ENCODE measurements around the gene KCNN4.

KCNN4 gene

GRCh38 chr19:43784241-43784980, 3.6 kb upstream of the KCNN4 start:
- Histone ChIP-seq H3K4me3 (no peak overlapping the region), H3K27ac (peak overlapping the region in 1 of 2 donors; percentile 37)
- TF ChIP-seq CTCF (IDR thresholded peaks at IDR 0.05) = no peak
- no peak for DNase-seq (ENCODE audit: low spot score)

DNA sequence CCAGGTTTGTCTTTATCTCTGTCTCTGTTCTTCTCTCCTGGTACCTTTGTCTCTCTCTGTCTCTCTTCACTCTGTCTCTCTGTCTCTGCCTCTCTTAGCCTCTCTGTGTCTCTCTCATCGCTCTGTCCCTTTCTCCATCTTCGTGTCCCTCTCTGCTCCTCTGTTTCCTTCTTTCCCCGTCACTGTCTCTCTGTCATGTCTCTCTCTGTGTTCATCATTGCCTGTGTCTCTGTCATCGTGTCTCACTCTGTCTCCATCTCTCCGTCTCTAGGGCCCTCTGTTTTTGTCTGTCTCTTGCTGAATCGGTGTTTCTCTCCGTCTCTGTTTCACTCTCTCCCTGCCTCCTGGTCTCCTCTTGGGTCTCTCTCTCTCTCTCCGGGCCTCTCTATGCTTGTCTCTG, 2.9 kb upstream of the KCNN4 start:
- DNase-seq (ENCODE audit: low spot score) = no peak
- TF ChIP-seq CTCF (IDR thresholded peaks at IDR 0.05) = no peak
- H3K27ac ChIP-seq = no peak overlapping the region

DNA sequence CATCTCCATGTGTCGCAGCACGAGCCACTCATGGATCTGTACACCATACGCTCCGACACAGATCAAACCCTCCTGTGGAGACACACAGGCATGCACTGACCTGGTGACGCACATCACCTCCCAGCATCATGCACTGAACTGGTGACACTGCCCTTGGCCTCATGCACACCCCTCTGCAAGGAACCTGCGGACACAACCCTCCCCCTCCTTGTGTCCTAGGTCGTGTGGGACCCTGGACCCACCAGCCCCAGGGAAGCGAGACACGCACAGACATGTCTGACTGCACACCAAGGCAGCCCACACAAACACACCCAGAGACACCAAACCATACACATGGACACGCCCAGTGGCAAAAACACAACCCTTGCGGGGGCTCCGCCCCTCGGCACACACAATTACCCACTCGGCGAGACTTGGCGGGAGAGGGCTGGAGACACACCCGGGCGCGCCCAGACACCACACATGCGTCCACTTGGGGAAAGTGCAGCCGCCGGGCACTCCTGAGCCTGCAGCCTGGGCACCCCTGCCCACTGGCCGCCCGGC, 2.0 kb upstream of the KCNN4 start:
- Histone ChIP-seq H3K27ac (no peak overlapping the region), H3K4me3 (no peak overlapping the region)
- TF ChIP-seq CTCF (IDR thresholded peaks at IDR 0.05) = no peak
- DNase-seq (ENCODE audit: low spot score) = no peak

More for the DNA sequence above, 2.9 kb upstream of the KCNN4 start:
- no peak overlapping the region for H3K4me3 ChIP-seq

GRCh38 chr19:43782311-43782660, 1.5 kb upstream of the KCNN4 start:
- no peak overlapping the region for H3K27ac ChIP-seq
- H3K4me3 ChIP-seq = no peak overlapping the region
- DNase-seq (ENCODE audit: low spot score) = no peak
- no peak for TF ChIP-seq CTCF (IDR thresholded peaks at IDR 0.05)

DNA sequence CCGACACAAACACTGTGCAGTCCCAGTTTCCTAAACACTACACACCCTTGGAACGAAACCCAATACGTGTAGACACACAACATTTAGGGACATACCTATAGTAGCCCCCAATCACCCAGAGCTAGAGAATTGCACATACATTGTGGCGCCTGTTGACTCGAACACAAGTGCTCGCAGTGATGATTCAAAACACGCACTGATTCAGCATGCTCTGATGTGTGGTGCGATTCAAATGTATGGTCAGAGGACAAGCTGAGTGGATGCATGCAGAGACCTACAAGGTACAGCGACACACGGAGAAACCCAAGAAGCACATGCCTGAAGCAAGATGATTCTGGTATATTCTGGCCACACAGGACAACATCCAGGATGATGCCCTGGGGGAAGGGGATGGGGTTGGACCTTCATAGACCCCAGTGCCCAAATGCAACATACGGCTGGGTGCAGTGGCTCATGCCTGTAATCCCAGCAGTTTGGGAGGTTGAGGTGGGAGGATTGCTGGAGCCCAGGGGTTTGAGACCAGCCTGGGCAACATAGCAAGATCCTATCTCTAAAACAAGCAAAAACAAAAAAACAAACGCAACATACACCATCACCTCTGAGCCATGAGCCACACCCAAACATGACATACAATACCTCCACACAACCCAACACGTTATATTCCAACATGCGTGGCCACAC, 997 bp upstream of the KCNN4 start:
- no peak for TF ChIP-seq CTCF (IDR thresholded peaks at IDR 0.05)

GRCh38 chr19:43779820-43780219, 953 bp downstream of the KCNN4 start:
- Histone ChIP-seq H3K27ac (no peak overlapping the region), H3K4me3 (peak overlapping the region; percentile 30)
- no peak for DNase-seq (ENCODE audit: low spot score)
- no peak for TF ChIP-seq CTCF (IDR thresholded peaks at IDR 0.05)

More for the DNA sequence above, 997 bp upstream of the KCNN4 start:
- no peak overlapping the region for H3K27ac ChIP-seq
- DNase-seq (ENCODE audit: low spot score) = no peak
- H3K4me3 ChIP-seq = no peak overlapping the region

Data from coronary artery (tissue), 2 donors.